Cerebellar nuclear complex (tissue), 1 donor: ENCODE data around the gene CPA5.

Source experiments
- DNase-seq, 2 experiments: peaks; one replicate each; lab custom pipeline; 2025; lab: John Stamatoyannopoulos, UW

The CPA5 gene

GRCh38 chr7:130397051-130397757, 52.6 kb downstream of the CPA5 start:
- no peak for DNase-seq

DNA sequence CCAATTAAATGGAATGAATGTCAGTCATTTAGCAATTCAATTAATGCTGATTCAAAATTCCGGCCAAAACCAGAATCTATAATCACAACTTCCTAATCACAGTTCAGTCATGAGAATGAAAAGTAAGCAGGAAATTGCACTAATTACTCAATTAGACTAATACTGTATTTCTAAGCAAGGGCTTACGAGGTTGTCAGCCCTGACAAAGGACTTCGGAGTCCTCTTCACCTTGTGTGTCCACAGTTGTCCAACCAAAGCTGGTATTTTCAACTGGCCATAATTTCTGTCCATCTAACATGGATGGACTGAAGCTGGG, 53.1 kb downstream of the CPA5 start:
- DNase-seq: no peak

- no peak for DNase-seq
Observed at GRCh38 chr7:130398526-130399090, 54.0 kb downstream of the CPA5 start.

DNA sequence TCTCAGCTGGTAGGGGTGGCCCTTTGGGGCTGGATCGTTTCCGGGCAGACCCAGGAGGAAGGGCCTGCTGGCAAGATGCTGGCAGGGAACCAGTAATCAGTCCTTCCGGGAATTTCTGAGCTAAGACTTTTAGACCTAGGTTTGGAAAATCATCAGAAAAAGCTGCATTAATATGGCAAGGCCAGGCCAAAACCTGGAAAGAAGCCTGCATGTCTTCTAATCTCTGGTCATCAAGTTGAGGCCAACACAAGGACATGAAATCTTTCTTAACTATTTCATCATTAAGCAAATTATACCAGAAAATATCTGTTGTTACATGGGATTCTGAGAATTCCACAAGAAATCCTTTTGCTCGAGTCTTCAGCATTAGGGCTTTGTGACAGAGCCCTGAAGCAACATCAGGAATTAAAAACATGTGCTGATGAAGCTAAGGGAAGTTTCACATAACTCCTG, 55.5 kb downstream of the CPA5 start:
- no peak for DNase-seq

- no peak for DNase-seq
Observed at GRCh38 chr7:130401101-130401500, 56.5 kb downstream of the CPA5 start.

GRCh38 chr7:130401578-130401977, 57.0 kb downstream of the CPA5 start:
- no peak for DNase-seq

- DNase-seq: no peak
Observed at GRCh38 chr7:130405003-130405402, 60.4 kb downstream of the CPA5 start.

- no peak for DNase-seq
Observed at GRCh38 chr7:130409067-130409711, 64.6 kb downstream of the CPA5 start.

DNA sequence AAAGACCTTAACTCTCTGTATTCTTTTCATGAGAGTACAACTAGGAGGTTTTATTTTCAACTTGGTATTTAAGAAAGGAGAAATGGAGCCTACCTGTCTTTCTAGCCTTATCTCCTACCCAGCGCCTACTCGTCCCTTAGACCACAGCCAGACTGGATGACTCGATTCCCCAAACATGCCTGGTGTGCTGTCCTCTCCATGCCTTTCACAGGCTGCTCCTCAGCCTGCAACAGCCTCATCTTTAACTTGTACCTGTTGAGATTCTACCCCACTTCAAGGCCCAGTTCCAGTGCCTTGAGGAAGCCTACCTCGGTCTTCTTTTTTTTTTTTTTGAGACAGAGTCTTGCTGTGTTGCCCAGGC, 65.1 kb downstream of the CPA5 start:
- DNase-seq: no peak

GRCh38 chr7:130410868-130411541, 66.4 kb downstream of the CPA5 start:
- no peak for DNase-seq

DNA sequence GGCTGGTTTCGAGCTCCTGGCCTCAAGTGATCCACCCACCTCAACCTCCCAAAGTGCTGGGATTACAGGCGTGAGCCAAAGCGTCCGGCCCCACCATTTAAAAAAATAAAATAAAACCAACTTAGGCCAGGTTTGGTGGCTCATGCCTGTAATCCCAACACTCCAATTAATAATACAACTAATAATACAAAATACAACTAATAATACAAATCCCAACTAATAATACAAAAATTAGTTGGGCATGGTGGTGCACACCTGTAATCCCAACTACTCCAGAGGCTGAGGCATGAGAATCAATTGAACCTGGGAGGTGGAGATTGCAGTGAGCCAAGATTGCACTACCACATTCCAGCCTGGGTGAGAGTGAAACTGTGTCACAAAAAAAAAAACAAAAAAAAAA, 68.6 kb downstream of the CPA5 start:
- DNase-seq: no peak

DNA sequence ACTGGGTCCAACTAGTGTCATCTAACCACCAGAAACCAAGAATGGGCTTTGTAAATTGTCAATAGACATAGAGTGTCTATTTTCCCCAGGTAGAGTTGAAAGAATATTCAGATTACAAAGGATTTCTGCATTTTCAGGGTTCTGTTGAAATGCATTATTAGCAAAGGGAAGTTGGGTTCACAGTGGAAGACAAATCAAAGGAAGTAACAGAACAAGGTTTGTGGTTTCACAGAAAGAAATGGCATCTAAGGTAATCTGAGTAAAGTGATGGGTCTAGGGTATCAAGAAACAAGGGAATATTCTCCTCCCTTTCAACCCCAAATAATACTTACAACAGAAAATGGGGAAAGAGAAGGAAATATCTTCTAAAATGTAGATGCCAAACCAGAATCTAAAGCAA, 70.4 kb downstream of the CPA5 start:
- no peak for DNase-seq

DNA sequence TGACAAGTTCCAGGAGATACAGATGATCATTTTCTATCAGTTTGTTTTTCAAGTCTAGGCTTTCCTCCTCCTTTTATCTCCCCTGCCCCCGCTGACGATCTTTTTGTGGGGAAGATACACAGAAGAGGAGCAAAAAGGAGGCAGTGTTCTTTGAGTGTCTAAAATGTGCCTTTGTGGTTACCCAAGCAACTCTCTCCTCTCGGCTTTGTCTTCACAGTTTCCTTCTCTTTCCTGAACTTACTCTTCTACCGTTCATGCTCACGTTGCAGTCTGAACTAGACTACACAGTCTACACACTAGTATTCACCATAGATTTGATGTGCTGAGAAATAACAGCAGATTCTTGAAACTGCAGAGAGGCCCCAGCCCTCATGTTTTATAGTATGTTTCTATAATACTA, 72.6 kb downstream of the CPA5 start:
- DNase-seq: no peak

GRCh38 chr7:130418306-130418705, 73.7 kb downstream of the CPA5 start:
- DNase-seq: no peak
